GM21786 (cell line): ENCODE results near the gene GPR55.
A peak's percentile ranks its signal among the peaks of the same experiment; 100 is the strongest.

Experiments used
- ATAC-seq: cut with Tn5 transposase; IDR thresholded peaks from one replicate; pipeline ENCODE4 v1.9.1; 2021; ENCODE audit not compliant: unreplicated experiment

The GPR55 gene

DNA sequence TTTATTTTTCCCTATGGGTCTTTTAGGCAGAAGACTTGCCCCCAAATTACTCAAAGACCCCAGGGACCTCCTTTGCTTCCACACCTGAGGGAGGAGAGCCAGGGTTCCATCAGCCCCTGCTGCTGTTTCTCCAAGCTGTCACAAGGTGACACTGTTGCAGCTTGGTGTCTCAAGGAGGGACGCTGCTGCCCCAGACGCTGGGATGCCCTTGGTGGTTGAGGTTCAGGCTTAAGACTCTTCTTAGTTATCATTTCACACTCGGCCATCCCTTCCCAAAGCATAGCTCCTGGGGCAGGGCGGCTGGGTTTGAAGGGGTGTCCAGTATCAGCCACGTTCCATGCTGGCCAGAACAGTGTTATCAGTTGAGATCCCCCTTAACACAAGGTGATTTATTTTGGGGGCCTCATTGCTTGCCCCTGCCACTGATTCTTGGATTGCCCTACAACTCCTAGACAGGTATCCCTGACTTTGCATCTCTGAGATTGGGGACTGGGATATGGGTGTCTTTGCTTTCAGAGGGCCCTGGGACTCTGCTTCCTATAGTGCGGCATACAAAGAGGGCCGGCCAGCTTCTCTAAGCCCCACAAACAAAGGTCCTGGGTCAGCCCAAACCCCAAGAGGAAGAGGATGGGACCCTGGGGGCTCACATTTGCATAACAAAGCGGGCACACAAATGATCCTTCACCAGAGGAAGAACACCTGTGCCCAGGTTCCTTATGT lies 22.7 kb downstream of the GPR55 start:
- ATAC-seq = peak; percentile 68

DNA sequence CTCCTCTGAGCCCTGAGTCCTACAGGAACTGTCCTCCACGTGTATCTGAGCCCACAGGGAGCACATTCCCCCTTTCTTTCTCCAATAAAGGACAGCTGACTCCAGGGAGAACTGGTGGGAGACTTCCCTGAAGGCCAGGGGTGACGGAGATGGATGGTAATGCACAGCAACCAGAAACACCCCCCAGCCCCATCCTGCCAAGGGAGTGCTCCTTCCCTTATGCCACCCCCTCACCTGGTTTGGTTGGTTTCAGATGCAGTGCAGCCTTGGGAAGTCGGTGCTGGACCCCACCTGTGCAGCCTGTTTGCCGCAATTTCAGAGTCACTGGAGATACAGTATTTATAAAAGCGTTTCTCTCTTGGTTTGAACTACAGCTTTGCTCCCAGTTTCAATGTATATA lies 24.0 kb downstream of the GPR55 start:
- ATAC-seq = no peak

DNA sequence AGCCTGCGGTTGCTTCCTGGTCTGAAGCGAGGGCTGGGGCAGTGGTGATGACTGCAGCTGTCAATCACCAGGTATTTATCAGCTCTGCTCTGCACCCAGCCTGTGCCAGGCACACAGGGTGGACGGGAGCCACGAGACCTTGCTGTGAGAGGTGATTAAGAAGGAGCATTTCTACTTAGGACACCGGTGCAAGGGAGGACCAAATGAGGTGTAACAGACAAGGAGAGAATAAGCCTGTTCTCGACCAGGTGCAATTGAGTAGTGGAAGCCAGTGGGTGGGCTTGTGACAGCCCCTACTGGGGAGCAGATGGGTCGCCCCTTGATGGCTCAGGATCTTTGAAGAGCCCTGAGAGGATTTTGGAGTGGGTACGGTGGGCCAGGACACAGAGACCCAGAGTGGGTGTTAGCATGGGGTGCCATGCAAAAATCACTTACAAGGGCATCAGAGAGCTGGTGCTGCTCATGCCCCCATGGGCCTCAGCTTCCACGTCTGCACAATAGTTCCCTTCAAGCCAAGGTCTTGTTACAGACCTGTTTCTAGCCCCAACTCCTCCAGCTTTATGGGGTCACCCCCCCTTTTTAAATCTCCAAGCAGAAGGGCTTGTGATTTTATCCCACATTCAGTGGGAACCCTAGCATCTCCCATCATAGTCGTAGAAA lies 24.6 kb downstream of the GPR55 start:
- no peak for ATAC-seq

DNA sequence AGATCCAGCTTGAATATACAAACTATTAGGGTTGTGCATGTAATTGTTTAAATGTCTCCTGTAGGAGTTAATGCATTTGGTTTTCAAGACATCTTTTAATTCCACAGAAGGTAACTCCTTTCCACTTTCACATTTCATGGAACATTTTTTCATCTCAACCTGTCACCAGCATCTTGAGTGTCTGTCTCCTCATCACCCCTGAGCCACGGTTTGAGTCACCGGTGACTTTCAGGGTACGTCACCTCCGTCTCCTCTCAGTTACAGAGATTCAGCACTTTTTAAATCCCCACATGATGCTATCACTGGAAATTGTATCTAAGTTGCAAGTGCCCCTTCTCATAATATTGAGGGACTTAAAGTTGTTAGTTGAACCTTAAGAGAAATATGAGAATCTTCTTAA lies 25.3 kb downstream of the GPR55 start:
- ATAC-seq = no peak

DNA sequence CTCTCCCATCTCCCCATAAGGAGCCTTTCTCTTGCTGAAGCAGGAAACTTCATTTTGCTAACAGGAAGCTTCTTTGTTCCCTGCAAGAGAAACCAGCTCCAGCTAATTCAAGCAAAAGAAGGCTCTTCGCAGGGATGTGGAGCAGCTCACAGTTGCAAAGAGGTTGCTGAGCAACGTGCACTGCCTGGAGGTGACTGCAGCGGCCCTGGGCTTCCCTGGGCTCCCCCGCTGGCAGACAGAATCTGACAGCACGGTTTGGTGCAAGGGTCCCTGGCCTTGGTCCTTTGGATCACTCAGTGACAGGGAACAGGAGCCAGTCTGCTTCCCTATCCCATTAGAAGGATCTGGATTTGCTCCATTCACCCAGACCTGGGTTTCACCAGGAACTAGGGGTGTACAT lies 25.8 kb downstream of the GPR55 start:
- no peak for ATAC-seq

DNA sequence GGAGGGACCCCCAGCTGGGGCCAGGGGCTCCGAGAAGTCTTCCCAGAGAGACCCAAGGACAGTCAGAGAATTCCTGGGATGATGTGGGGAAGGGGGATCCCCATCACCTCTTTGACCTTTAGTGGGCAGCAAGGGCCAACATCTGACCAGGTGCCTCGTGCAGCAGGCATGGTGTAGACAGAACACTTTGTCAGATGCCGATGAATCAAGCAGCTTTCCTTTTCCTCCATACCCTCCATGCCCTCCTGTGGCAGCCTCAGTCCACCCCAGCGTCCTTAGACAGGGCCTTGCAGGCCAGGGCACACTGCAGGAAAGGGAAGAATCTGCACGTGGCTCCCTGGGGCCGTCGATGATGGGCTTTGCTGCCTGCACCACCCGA lies 26.3 kb downstream of the GPR55 start:
- no peak for ATAC-seq

DNA sequence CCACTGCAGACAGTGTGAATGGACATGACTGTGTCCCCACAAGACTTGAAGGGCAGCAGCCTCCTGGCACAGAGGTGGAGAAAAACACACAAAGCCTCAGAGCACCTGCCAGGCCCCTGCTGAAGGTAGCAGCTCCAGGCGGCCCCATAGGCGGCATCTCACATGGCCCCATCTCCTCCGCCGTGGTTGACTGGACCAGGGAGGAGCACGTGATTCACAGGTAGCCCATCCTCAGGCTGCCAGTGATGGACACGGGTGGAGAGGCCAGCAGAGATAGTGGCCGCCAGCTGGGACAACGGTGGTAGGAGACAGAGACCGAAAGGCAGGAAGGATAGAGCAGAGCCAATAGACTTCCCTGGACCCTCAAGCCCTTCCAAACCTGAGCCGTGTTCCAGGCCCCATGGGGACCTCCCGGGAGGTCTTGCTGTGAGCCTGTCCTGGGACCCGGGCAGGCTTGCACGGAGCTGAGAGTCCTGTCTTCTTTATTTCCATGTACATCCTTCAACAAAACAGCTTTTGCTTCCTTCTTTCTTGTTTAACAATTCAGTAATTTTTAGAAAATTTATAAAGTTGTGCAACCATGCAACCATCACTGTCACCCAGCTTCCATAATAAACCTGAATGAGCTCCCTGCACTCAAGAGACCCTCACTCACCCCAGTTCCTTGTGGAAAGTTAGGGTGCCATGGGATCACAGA lies 26.9 kb downstream of the GPR55 start:
- no peak for ATAC-seq

DNA sequence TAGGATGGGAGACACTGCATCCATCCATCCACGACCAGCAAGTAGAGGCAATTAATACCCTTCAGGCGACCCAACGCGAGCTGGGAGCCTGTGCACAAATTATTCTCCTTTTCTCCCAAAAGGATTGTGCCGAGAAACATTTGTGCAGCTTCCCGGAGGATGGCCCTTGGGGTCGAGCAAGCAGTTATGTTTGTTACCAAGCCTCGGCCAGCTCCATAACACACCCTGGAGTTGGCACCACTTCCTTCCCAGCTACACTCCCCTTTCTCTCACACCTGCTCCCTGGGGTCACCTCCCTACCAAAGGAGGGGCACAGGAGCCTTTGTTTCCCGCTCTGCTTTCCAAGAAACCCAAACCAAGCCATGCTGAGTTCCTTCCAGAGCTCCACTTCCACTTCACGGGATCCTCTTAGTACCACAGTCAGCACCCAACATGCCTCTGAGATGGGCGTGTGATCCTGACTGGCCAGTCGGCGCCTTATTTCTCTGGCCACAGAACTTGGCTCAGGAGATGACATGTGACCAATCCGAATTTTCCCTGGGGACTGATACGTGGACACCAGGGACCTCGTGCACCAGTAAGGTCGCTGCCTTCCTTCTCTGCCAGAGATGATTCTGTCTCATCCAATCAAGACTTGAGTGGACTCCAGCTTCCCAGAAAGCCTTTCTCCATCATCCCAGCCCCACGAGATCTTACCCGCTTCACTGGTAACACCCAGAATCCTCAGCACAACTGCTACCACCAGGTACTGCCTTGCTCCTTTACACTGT lies 28.5 kb downstream of the GPR55 start:
- no peak for ATAC-seq

DNA sequence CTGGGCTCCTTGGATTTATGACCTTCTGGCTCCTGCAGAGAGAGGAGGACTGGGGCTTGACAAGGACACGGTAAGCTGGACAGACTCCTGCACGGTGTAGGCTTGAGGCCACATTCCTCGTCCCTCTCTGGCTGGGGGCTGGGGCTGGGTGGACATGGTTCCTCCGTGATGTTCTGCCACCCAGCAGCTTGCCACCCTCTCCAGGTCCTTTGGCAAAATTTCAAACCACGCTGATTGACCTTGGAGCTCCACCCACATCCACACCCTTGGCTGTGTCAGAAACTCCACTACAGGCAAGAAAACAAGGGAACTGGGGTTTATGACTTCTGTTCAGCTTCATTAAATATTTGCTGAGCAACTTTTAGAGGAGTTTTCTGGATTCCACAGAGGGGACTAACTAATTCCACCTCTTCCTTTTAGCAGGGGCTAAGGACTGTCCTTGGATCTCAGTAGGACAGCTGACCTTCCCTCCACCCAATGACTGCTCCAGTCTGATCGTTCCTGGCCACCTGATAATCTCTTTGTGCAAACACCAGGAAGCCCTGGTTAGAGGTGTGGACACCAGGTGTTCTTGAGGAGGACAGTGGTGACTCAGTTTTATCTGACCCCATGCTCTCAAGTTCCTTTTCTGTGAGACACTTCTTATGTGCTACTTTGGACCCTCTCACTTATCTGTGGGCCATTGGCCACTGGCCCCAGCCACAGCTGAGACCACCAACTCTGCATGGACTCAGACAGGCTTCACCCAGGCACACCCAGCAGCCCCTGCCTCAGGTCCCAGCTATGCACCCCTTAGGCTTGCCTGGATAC lies 29.3 kb downstream of the GPR55 start:
- ATAC-seq = no peak

DNA sequence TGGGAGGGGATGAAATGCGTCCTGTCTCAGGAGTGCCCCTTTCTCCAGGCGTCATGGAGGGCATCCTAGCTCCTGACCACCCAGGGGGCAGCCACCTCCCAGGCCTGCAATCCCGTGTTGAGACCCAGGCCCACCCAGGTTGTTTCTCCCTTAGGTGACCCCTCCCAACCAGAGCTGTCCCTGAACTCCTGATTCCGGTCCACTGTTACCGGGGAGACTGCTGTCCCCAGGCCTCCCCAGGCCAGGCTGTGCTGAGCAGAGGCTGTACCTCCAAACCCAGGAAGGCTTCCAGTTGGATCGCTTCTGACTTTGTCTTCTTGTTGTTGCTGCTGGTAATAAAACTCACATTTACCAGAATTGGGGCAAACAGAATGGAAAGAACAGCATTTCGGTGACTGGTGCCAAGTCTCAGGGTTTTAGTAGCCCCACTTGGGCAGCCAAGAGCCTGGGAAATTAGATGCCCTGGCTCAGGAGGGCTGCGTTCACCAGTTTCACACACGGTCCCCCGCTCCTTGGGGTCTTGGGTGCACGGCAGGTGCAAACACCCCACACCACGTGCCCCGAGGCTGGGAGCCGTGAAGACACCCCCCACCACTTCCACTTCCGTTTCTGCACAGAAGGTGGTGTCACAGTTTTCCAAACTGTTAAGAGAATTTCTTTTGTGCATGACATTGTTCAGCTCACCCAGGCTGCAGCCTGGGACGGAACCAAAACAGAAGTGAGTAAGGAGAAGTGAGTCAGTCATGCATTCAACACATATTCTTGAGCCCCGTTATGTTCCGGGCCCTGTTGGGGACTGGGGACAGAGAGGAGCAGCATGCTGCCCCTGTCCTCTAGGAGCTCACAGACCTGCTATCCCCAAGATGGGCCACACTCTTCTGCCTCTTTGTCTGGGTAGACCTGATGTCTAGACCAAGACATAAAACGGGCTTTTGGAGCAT lies 30.9 kb downstream of the GPR55 start:
- peak; percentile 55 for ATAC-seq

DNA sequence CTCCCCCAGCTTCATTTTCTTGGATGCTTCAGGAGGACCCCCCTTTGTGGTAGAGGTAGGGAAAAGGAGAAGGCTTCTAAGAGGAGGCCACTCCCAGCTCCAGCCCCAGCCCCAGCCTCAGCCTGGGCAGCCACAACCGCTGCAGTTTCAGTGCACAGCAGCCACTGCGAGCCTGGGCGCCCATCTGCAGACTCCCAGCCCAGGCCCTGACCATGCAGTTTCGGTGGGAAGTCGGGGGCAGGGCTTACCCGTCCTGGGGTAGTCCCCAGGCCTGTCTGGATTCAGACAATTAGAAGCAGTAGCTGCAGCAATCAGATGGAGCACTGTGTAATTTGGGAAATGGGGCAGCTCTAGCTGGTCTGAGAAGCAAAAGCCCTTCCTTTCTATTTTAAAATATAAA lies 31.7 kb downstream of the GPR55 start:
- ATAC-seq = peak; percentile 74

DNA sequence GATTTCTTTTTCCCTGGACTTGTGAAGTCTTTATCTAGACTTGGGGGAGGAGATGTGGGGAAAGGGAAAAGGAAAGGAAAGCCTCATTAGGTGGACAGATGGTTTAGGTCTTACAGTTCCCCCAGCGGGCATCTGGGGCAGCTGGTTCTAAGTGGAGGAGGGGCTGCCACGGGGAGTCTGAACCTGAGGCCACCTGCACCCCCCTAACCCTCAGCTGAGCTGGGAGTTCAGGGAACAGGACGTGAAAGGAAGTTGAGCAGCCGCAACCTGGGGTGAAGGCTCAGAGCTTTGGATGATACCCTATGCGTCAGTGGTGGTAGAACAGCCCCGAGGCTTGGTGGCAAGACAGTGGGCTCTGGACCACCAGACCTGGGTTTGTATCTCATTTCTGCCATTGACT lies 33.5 kb downstream of the GPR55 start:
- no peak for ATAC-seq

DNA sequence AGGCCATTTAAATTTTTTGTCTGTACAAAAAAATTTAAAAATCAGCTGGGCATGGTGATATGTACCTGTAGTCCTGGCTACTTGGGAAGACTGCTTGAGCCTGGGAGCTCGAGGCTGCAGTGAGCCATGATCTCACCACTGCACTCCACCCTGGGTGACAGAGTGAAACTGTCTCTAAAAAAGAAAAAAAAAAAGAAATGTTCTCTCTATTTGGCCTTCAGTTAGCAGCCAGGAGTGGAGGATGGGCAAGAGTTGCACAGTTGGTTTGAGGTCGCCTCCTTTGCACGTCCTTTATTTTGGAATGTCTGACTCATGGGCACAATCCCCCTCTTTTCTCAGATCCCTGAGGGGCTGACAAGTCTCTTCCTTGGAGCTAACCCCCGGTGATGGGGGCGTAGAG lies 34.0 kb downstream of the GPR55 start:
- no peak for ATAC-seq

DNA sequence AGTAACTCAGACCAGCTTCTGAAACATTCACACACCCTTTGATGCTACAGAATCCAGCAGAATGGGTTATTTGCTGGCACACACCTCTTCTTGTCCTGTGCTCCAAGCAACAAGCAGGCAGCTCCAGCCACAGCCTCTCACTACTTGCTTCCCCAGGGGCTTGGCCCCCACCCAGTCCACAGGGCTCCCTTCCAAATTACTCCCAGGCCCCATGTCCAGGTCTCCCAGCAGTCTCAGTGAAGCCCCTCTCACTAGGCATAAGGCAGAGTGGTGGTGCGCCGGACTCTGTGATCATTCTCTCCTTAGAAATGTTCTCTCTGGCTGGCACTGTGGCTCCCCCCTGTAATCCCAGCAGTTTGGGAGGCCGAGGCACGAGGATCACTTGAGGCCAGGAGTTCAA lies 34.4 kb downstream of the GPR55 start:
- no peak for ATAC-seq

DNA sequence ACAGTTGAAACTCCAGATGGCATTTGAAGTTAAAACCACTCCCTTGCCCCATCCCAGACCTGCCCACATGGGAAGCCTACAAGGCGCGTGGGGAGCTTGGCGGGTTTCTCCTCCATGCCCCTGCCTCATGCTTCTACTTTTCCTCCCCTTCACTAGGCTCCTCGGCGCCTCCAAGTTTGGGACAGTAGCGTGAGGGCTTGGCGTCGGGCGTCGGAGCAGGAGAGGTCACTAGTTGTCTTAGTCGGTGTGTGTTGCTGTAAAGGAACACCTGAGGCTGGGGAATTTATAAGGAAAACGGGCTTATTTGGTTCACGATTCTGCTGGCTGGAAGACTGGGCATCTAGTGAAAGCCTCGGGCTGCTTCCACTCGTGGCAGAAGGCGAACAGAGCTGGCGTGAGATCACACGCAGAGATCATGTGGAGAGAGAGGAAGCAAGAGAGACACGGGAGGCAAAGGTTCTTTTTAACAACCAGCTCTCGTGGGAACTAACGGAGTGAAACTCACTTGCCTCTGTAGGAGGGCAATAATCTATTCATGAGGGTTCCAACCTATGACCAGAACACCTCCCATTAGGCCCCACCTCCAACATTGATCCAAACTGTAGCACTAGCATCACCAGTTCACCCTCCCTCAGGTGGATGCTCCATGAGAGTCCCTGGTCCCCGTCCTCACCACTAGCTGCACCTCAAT lies 35.0 kb downstream of the GPR55 start:
- no peak for ATAC-seq

DNA sequence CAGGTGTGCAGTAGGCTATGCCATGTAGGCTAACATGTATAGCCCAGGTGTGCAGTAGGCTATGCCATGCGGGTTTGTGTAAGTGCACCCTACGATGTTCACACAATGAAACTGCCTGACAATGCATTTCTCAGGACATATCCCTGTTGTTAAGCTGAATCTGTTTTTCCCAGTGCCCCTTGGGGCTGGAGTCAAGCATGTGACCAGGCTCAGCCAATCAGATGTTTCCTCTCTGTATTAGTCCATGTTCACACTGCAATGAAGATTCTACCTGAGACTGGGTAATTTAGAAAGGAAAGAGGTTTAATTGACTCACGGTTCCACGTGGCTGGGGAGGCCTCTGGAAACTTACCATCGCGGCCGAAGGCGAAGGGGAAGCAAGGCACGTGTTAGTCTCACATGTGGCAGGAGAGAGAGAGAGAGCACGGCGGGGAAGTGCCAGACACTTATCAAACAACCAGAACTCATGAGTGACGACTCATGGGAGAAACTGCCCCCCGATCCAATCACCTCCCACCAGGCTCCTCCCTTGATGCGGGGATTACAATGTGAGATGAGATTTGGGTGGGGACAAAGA lies 36.1 kb downstream of the GPR55 start:
- no peak for ATAC-seq

DNA sequence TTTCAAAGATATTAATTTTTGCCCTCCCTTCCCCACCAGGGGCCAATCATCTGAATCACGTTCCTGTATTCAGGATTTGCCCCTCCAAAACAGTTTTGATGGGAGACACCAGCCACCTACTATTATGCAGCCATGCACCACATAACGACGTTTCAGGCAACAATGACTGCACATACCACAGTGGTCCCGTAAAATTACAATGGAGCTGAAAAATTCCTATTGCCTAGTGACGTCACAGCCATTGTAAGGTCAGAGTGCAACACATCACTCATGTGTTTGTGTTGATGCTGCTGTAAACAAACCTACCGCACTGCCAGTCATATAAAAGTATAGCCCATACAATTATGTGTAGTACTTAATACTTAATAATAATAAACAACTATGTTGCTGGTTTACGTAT lies 37.7 kb downstream of the GPR55 start:
- ATAC-seq = no peak

DNA sequence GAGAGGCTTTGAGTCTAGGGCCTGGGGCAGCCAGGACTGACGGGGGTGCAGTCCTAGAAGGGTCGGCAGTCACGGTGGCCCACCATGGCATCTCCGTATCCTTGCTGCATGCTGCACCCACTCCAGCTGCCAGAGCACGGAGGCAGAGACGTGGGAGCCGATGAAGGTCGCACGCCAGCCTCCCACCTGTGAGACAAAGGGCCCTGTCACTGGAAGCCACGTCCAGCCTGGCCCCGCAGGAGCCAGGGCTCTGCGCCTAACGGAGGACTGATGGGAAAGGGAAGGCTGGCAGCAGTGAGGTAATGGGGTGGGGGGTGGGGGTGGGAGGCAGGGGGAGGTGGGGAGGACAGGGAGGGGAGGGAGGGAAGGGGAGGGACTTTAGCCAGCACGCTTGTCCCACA lies 38.4 kb downstream of the GPR55 start:
- no peak for ATAC-seq

DNA sequence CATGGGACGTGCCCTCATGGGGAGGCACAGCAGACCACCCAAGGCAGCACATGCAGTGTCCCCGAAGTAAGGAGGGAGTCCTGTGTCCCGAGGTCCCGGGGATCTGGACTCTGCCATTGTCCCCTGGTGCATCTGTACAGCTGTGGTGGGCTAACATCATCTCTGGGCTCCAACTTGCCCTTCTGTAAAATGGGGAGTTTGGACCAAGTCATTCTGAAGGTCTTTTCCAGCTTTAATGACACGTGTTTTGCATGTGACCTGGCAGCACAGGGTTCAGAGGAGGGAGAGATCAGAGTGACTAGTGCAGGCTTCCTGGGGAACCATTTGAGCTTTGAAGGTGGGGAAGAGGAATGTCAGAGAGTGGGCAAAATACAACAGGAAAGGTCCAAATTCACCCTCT lies 38.8 kb downstream of the GPR55 start:
- no peak for ATAC-seq
